LNCaP clone FGC (cell line): Measurements from ENCODE around the gene RIMS1.
"Not testable (repeated sequence)": the region's sequence is repeated elsewhere in the genome, so short reads cannot be mapped to it uniquely, and the experiment has no call there.

Experiments used
- DNase-seq: peaks from one replicate; pipeline ENCODE4 v3.0.0-alpha.2; 2011; ENCODE audit warnings: low read depth
- H3K4me3 ChIP-seq: 2 replicates; pipeline ENCODE4 v1.5.1; 2011; ENCODE audit warnings: mild to moderate bottlenecking, low read depth, low read length, control low read depth
- CTCF ChIP-seq: IDR thresholded peaks from 2 replicates; pipeline ENCODE4 v1.5.1; 2012; ENCODE audit warnings: mild to moderate bottlenecking; ENCODE audit not compliant: control insufficient read depth, insufficient read depth; ENCODE audit errors: extremely low read depth

The RIMS1 gene

GRCh38 chr6:72324591-72324990, 438.2 kb downstream of the RIMS1 start:
- TF ChIP-seq CTCF, result no peak
- no peak for DNase-seq
- no peak overlapping the region for H3K4me3 ChIP-seq

- no peak for TF ChIP-seq CTCF
- DNase-seq, result no peak
- H3K4me3 ChIP-seq, result no peak overlapping the region
Observed at GRCh38 chr6:72328775-72329174, 442.4 kb downstream of the RIMS1 start.

GRCh38 chr6:72335203-72335602, 448.9 kb downstream of the RIMS1 start:
- not testable (repeated sequence) for DNase-seq, H3K4me3 ChIP-seq

GRCh38 chr6:72348926-72349325, 462.6 kb downstream of the RIMS1 start:
- TF ChIP-seq CTCF, result no peak
- no peak for DNase-seq
- no peak overlapping the region for H3K4me3 ChIP-seq

- TF ChIP-seq CTCF, result no peak
- DNase-seq, result no peak
- H3K4me3 ChIP-seq, result no peak overlapping the region
Observed at GRCh38 chr6:72350296-72350881, 464.0 kb downstream of the RIMS1 start.

- no peak for DNase-seq
- no peak overlapping the region for H3K4me3 ChIP-seq
- no peak for TF ChIP-seq CTCF
Observed at GRCh38 chr6:72363844-72364740, 477.7 kb downstream of the RIMS1 start.

- DNase-seq, result no peak
- H3K4me3 ChIP-seq, result no peak overlapping the region
- TF ChIP-seq CTCF, result no peak
Observed at GRCh38 chr6:72365773-72366172, 479.4 kb downstream of the RIMS1 start.
